Activated CD8-positive, alpha-beta T cell treated with anti-CD3 and anti-CD28 coated beads for 36 hours (primary cell): ENCODE results near the gene FPR3. TPM values are rescaled to one million over a fixed set of nuclear protein-coding genes. Genes with fewer than 3 reads are reported as not detected.

ENCODE experiments used
- ATAC-seq: fragments of 200-7000 bp; cut with Tn5 transposase; one replicate; pipeline ENCODE4 v1.10.0; 2021; ENCODE audit warnings: mild to moderate bottlenecking, moderate library complexity
- CTCF ChIA-PET: fragments of 350-600 bp; sonication (Branson Sonifier 250); formaldehyde crosslinking; loops from one replicate; lab custom pipeline; 2021; ENCODE audit warnings: antibody characterized with exemption; lab: Charles Lee
- POLR2A ChIA-PET: fragments of 350-600 bp; sonication (Branson Sonifier 250); formaldehyde crosslinking; loops from one replicate; lab custom pipeline; 2021; ENCODE audit warnings: antibody characterized with exemption; lab: Charles Lee
- DNase-seq: peaks from one replicate; pipeline ENCODE4 v3.0.0-alpha.2; 2020
- H3K27ac Mint-ChIP-seq: one replicate; pipeline ENCODE4 v1.8.0; 2021; ENCODE audit warnings: mild to moderate bottlenecking, mixed read lengths
- H3K27me3 Mint-ChIP-seq: one replicate; pipeline ENCODE4 v1.8.0; 2021; ENCODE audit warnings: mixed read lengths
- H3K36me3 Mint-ChIP-seq: one replicate; pipeline ENCODE4 v1.8.0; 2021; ENCODE audit warnings: low read depth, mixed read lengths
- H3K4me1 Mint-ChIP-seq: one replicate; pipeline ENCODE4 v1.8.0; 2021; ENCODE audit warnings: low read depth, mixed read lengths
- H3K4me3 Mint-ChIP-seq: one replicate; pipeline ENCODE4 v1.8.0; 2021; ENCODE audit warnings: mild to moderate bottlenecking, moderate library complexity, mixed read lengths
- H3K9me3 Mint-ChIP-seq: one replicate; pipeline ENCODE4 v1.8.0; 2021; ENCODE audit warnings: mixed read lengths
- CTCF ChIP-seq: fragments of 200-600 bp; IDR thresholded peaks from one replicate; pipeline ENCODE4 v1.8.0; 2022; ENCODE audit warnings: antibody characterized with exemption, mild to moderate bottlenecking
- intact Hi-C: fragments of 100-400 bp; cut with micrococcal nuclease; formaldehyde crosslinking; loops from one replicate; pipeline ENCODE4 v1.10.0; 2022
- total RNA-seq, 2 experiments: library from RNA; stranded (reverse); gene quantifications; one replicate each; pipeline ENCODE4 v1.2.3, GENCODE V29; 2021

The FPR3 gene
- total RNA-seq, result not detected

- H3K9me3 Mint-ChIP-seq, result no peaks in the 10 kb centered on the region
- ATAC-seq (no peak), DNase-seq (no peak)
- no peaks in the 10 kb centered on the region for H3K36me3 Mint-ChIP-seq
- H3K27ac Mint-ChIP-seq, result no peak within 1 kb of the TSS
- POLR2A ChIA-PET, result no interaction called here
- no peak for TF ChIP-seq CTCF
- intact Hi-C loops, result no loop called here
- no peak within 1 kb of the TSS for H3K4me3 Mint-ChIP-seq
- peaks cover 9% of the 10 kb centered on the region for H3K27me3 Mint-ChIP-seq
- CTCF ChIA-PET, result interaction anchor here (1.6 kb wide), 1 partner anchor 17 kb away, joined by 8 read pairs; no protein-coding TSS in a partner anchor
- no peaks in the 10 kb centered on the region for H3K4me1 Mint-ChIP-seq
Measured at GRCh38 chr19:51794885-51795490, at the start of gene FPR3. Gene FPR3, plus strand, starts transcription at chr19:51795157. Its CDS starts 28,592 bp downstream, at chr19:51823749.

GRCh38 chr19:51746731-51747130 lies 48.2 kb upstream of the FPR3 start:
- peaks cover 7% of the 10 kb centered on the region for H3K27me3 Mint-ChIP-seq
- no peak overlapping the region for H3K4me3 Mint-ChIP-seq
- no peaks in the 10 kb centered on the region for H3K36me3 Mint-ChIP-seq
- intact Hi-C loops, result no loop called here
- H3K4me1 Mint-ChIP-seq, result no peaks in the 10 kb centered on the region
- POLR2A ChIA-PET, result no interaction called here
- CTCF ChIA-PET, result no interaction called here
- H3K9me3 Mint-ChIP-seq, result no peaks in the 10 kb centered on the region
- no peak for ATAC-seq
- no peak overlapping the region for H3K27ac Mint-ChIP-seq
- no peak for TF ChIP-seq CTCF
- DNase-seq, result no peak

GRCh38 chr19:51749979-51750378 lies 45.0 kb upstream of the FPR3 start:
- ChIA-PET POLR2A (interaction anchor here (0.7 kb wide), 1 partner anchor 12 kb away, joined by 3 read pairs; no protein-coding TSS in a partner anchor), CTCF (no interaction called here)
- Mint-ChIP-seq H3K4me1 (no peaks in the 10 kb centered on the region), H3K27me3 (no peaks in the 10 kb centered on the region), H3K9me3 (no peaks in the 10 kb centered on the region), H3K36me3 (no peaks in the 10 kb centered on the region), H3K4me3 (no peak overlapping the region), H3K27ac (no peak overlapping the region)
- ATAC-seq (no peak), DNase-seq (no peak)
- TF ChIP-seq CTCF, result no peak
- intact Hi-C loops, result no loop called here

- Mint-ChIP-seq H3K27me3 (peaks cover 3% of the 10 kb centered on the region), H3K36me3 (no peaks in the 10 kb centered on the region), H3K9me3 (no peaks in the 10 kb centered on the region), H3K27ac (no peak overlapping the region), H3K4me1 (no peaks in the 10 kb centered on the region), H3K4me3 (no peak overlapping the region)
- ATAC-seq (no peak), DNase-seq (no peak)
- ChIA-PET POLR2A (no interaction called here), CTCF (interaction anchor here (1.1 kb wide), 1 partner anchor 27 kb away, joined by 4 read pairs; no protein-coding TSS in a partner anchor)
- intact Hi-C loops, result no loop called here
- no peak for TF ChIP-seq CTCF
Measured at GRCh38 chr19:51750400-51751094, 44.4 kb upstream of the FPR3 start.

GRCh38 chr19:51751655-51752054 lies 43.3 kb upstream of the FPR3 start, which contains the start of gene FPR1:
Gene FPR1, minus strand, starts transcription at chr19:51751878. Its CDS starts 4,884 bp downstream, at chr19:51746994.
- Mint-ChIP-seq H3K27ac (no peak within 1 kb of the TSS), H3K4me1 (no peaks in the 10 kb centered on the region), H3K4me3 (no peak within 1 kb of the TSS), H3K36me3 (no peaks in the 10 kb centered on the region), H3K9me3 (peaks cover 3% of the 10 kb centered on the region), H3K27me3 (peaks cover 4% of the 10 kb centered on the region)
- no peak for TF ChIP-seq CTCF
- ChIA-PET CTCF (interaction anchor here (0.7 to 1.1 kb wide), 2 partner anchors 26 to 94 kb away, joined by 3 to 4 read pairs; no protein-coding TSS in a partner anchor), POLR2A (no interaction called here)
- ATAC-seq (no peak), DNase-seq (no peak)
- intact Hi-C loops, result no loop called here
